K562 (cell line): ENCODE data around the gene COX18. TPM values are rescaled to one million over a fixed set of nuclear protein-coding genes. Genes with fewer than 3 reads are reported as not detected.

Source experiments
- ATAC-seq: fragments of 200-7000 bp; cut with Tn5 transposase; 3 replicates; pipeline ENCODE4 v1.9.1; 2020; ENCODE audit warnings: moderate library complexity
- BruUV-seq: library from RNA; stranded (reverse); fragments of 400-500 nt; replicated peaks from 2 replicates; lab custom pipeline; 2021; lab: Mats Ljungman, UMichigan
- CTCF ChIA-PET: fragments of 300-600 bp; formaldehyde crosslinking; extraction: SDS; loops from one replicate; lab custom pipeline; 2021; ENCODE audit warnings: low intra/inter-chr PET ratio; lab: Yijun Ruan, JAX
- POLR2A ChIA-PET: fragments of 300-600, 350-650 bp; sonication (Branson Sonifier 250); formaldehyde crosslinking; extraction: SDS; loops from one replicate; lab custom pipeline; 2021; ENCODE audit warnings: antibody characterized with exemption, inconsistent platforms; lab: Yijun Ruan, JAX
- DNase-seq, 4 experiments: peaks; one replicate each; pipeline versions ENCODE4 v3.0.0 to v3.0.0-alpha.2; 2011 to 2018; ENCODE audit warnings: low spot score in 3 of 4, mixed read lengths in 3 of 4; ENCODE audit errors: extremely low read depth in 1 of 4
- FAIRE-seq: peaks from 2 replicates; lab custom pipeline; 2011; peaks lifted over from hg19 to GRCh38; lab: Jason Lieb, UNC
- H2AFZ ChIP-seq: 2 replicates; pipeline ENCODE4 v1.6.0; 2011; ENCODE audit warnings: low read depth, low read length, control low read depth, inconsistent platforms
- H3K27ac ChIP-seq: fragments of 200-600 bp; 3 replicates; pipeline ENCODE4 v1.8.0; 2011; ENCODE audit warnings: low read depth, mild to moderate bottlenecking, control low read depth, inconsistent platforms, low read length, moderate library complexity, mixed read lengths; ENCODE audit errors: extremely low read depth
- H3K27me3 ChIP-seq, 2 experiments: fragments of 300-600 bp in 1 of 2; 2 replicates in 1 of 2; 3 replicates in 1 of 2; pipeline versions ENCODE4 v1.6.0 to v1.8.0; 2011; ENCODE audit warnings: inconsistent platforms in 2 of 2, low read length in 2 of 2, mild to moderate bottlenecking in 1 of 2, mixed read lengths in 1 of 2, moderate library complexity in 1 of 2; ENCODE audit not compliant: control insufficient read depth in 2 of 2, insufficient read depth in 2 of 2
- H3K36me3 ChIP-seq: fragments of 300-600 bp; 3 replicates; pipeline ENCODE4 v1.8.0; 2011; ENCODE audit warnings: mild to moderate bottlenecking, low read length, inconsistent platforms; ENCODE audit not compliant: control insufficient read depth, insufficient read depth
- H3K4me1 ChIP-seq, 2 experiments: fragments of 200-600 bp in 1 of 2; replicated peaks in 1 of 2; 2 replicates in 1 of 2; 3 replicates in 1 of 2; pipeline versions ENCODE4 v1.5.1 to v1.8.0; 2011; ENCODE audit warnings: inconsistent platforms in 2 of 2, low read length in 2 of 2, mild to moderate bottlenecking in 1 of 2, mixed read lengths in 1 of 2, moderate library complexity in 1 of 2; ENCODE audit not compliant: control insufficient read depth in 2 of 2, insufficient read depth in 2 of 2
- H3K4me2 ChIP-seq: 2 replicates; pipeline ENCODE4 v1.6.1; 2011; ENCODE audit warnings: low read length, control low read depth, inconsistent platforms, mixed read lengths; ENCODE audit not compliant: insufficient read depth
- H3K4me3 ChIP-seq: fragments of 200-600 bp; sonication (generic), shearing (Covaris generic); 2 replicates; pipeline ENCODE4 v1.5.1; 2016; ENCODE audit warnings: control low read depth, inconsistent platforms
- H3K79me2 ChIP-seq: fragments of 200-600 bp; 3 replicates; pipeline ENCODE4 v1.8.0; 2011; ENCODE audit warnings: low read length, inconsistent platforms; ENCODE audit not compliant: control insufficient read depth, insufficient read depth
- H3K9ac ChIP-seq, 2 experiments: 2 replicates each; pipeline versions ENCODE4 v1.6.0 to v1.6.1; 2011; ENCODE audit warnings: low read depth in 2 of 2, low read length in 2 of 2, control low read depth in 1 of 2, inconsistent platforms in 1 of 2, mild to moderate bottlenecking in 1 of 2, mixed read lengths in 1 of 2; ENCODE audit not compliant: insufficient read depth in 1 of 2
- H3K9me1 ChIP-seq: one replicate; pipeline ENCODE4 v1.6.0; 2011; ENCODE audit warnings: inconsistent platforms, mild to moderate bottlenecking, low read length, moderate library complexity; ENCODE audit not compliant: control insufficient read depth, insufficient read depth
- H3K9me3 ChIP-seq: replicated peaks from 2 replicates; pipeline ENCODE4 v1.5.1; 2011; ENCODE audit warnings: low read depth, low read length, inconsistent platforms; ENCODE audit not compliant: control insufficient read depth, insufficient read depth
- H4K20me1 ChIP-seq: replicated peaks from 2 replicates; pipeline ENCODE4 v1.6.1; 2011; ENCODE audit warnings: low read length, inconsistent platforms, mixed read lengths; ENCODE audit not compliant: control insufficient read depth, insufficient read depth
- BRD4 ChIP-seq: fragments of 200-600 bp; sonication (generic); IDR thresholded peaks from 2 replicates; pipeline ENCODE4 v1.6.1; 2017; ENCODE audit warnings: inconsistent platforms
- C11orf30 ChIP-seq: fragments of 450-650 bp; IDR thresholded peaks from 2 replicates; pipeline ENCODE4 v1.6.1; 2016; ENCODE audit warnings: low read depth, mild to moderate bottlenecking
- CBX2 ChIP-seq: fragments of 200-600 bp; sonication (generic); IDR thresholded peaks from one replicate; pipeline ENCODE4 v1.6.1; 2012; ENCODE audit warnings: mild to moderate bottlenecking, low read length, inconsistent platforms; ENCODE audit not compliant: insufficient read depth, poor library complexity, severe bottlenecking
- DACH1 ChIP-seq: fragments of 450-650 bp; IDR thresholded peaks from 2 replicates; pipeline ENCODE4 v1.6.1; 2018; ENCODE audit not compliant: partially characterized antibody
- ETV1 ChIP-seq: fragments of 450-650 bp; conservative IDR thresholded peaks from 2 replicates; pipeline ENCODE4 v1.6.1; 2016; ENCODE audit warnings: missing genetic modification characterization, control low read depth, low read depth, missing compliant biosample characterization
- HMGN3 ChIP-seq: IDR thresholded peaks from 2 replicates; pipeline ENCODE4 v1.6.1; 2011; ENCODE audit warnings: borderline replicate concordance, low read depth, mild to moderate bottlenecking, mixed read lengths, low read length; ENCODE audit not compliant: insufficient read length; ENCODE audit errors: extremely low read depth
- NFIX ChIP-seq: fragments of 250-450 bp; sonication (Bioruptor Pico); IDR thresholded peaks from 2 replicates; pipeline ENCODE4 v1.4.0; 2020; ENCODE audit warnings: low read depth, mild to moderate bottlenecking, moderate library complexity
- NR2C2 ChIP-seq, 2 experiments: fragments of 200-800 bp in 1 of 2; sonication (Bioruptor generic) in 1 of 2; sonication (generic) in 1 of 2; formaldehyde crosslinking in 1 of 2; IDR thresholded peaks; 2 replicates each; pipeline versions ENCODE4 v1.6.1 to v1.8.0; 2016 to 2022; ENCODE audit warnings: mild to moderate bottlenecking in 1 of 2, missing compliant biosample characterization in 1 of 2, missing genetic modification characterization in 1 of 2, missing genetic modification reagents in 1 of 2
- SAFB2 ChIP-seq: fragments of 200-400 bp; formaldehyde crosslinking; IDR thresholded peaks from 2 replicates; pipeline ENCODE4 v1.6.1; 2018; ENCODE audit warnings: borderline replicate concordance, low read length, low read depth, moderate library complexity; ENCODE audit not compliant: severe bottlenecking
- SIN3A ChIP-seq, 2 experiments: fragments of 150-350 bp in 1 of 2; IDR thresholded peaks; 2 replicates each; pipeline ENCODE4 v1.6.1; 2011 to 2016; ENCODE audit warnings: borderline replicate concordance in 2 of 2, low read depth in 2 of 2, low read length in 2 of 2, mild to moderate bottlenecking in 2 of 2, moderate library complexity in 2 of 2; ENCODE audit not compliant: control insufficient read depth in 1 of 2
- ZFP36 ChIP-seq: fragments of 150-350 bp; IDR thresholded peaks from 2 replicates; pipeline ENCODE4 v1.6.1; 2018; ENCODE audit warnings: low read length, low read depth; ENCODE audit not compliant: partially characterized antibody
- ZNF197 ChIP-seq: fragments of 200-800 bp; sonication (Bioruptor generic); IDR thresholded peaks from 2 replicates; pipeline ENCODE4 v1.6.1; 2016; ENCODE audit warnings: low read depth, missing genetic modification characterization, missing compliant biosample characterization
- ZNF24 ChIP-seq: fragments of 450-650 bp; IDR thresholded peaks from 2 replicates; pipeline ENCODE4 v1.6.1; 2016
- ZNF311 ChIP-seq: fragments of 250-450 bp; sonication (Bioruptor Pico); IDR thresholded peaks from 2 replicates; pipeline ENCODE4 v1.4.0; 2020; ENCODE audit warnings: mild to moderate bottlenecking, moderate library complexity
- WGBS: fragments of 100-300 bp; shearing (Covaris generic); methylation state at CpG from one replicate; pipeline ENCODE4 v1.1.6; 2016; ENCODE audit warnings: low coverage, mixed read lengths; ENCODE audit not compliant: insufficient coverage; ENCODE audit errors: missing lambda C conversion rate; 5-methylcytosine and 5-hydroxymethylcytosine counted together
- in situ Hi-C: fragments of 300-500 bp; cut with MboI; formaldehyde crosslinking; loops from 4 replicates; pipeline ENCODE4 v1.15.0; 2018; ENCODE audit warnings: inconsistent platforms, mixed read lengths
- intact Hi-C: fragments of 100-400 bp; cut with micrococcal nuclease; formaldehyde crosslinking; loops from 2 replicates; pipeline ENCODE4 v1.14.2; 2022
- polyA plus RNA-seq, 8 experiments: library from polyadenylated mRNA; depleted of rRNA in 4 of 8; stranded (reverse) in 5 of 8; unstranded in 3 of 8; fragments of >200 nt; fragmentation: Nextera tagmentation in 2 of 8; fragmentation: Illumina TruSeq in 1 of 8; extraction: Ambion mirVana in 2 of 8; extraction: Trizol in 1 of 8; gene quantifications; 2 replicates each; pipeline versions ENCODE4 v1.2.1 to v1.2.3, GENCODE V29; 2011 to 2014; ENCODE audit warnings: inconsistent platforms in 1 of 8, missing spikeins in 1 of 8
- total RNA-seq, 7 experiments: library from RNA; depleted of rRNA in 6 of 7; stranded (reverse); fragments of >200 nt in 6 of 7; fragmentation: Illumina TruSeq in 2 of 7; extraction: Trizol in 2 of 7; gene quantifications; 2 replicates each; pipeline versions ENCODE4 v1.2.1 to v1.2.3, GENCODE V29; 2011 to 2021; ENCODE audit warnings: low replicate concordance in 1 of 7
- TF ChIP-seq, protein P1 (sequence below): fragments of 450-650 bp; formaldehyde crosslinking; IDR thresholded peaks from 2 replicates; pipeline ENCODE4 v1.4.0; 2020; ENCODE audit warnings: mild to moderate bottlenecking, moderate library complexity
- TF ChIP-seq, protein P2 (sequence below), 2 experiments: IDR thresholded peaks; 2 replicates each; pipeline ENCODE4 v1.6.1; 2011; ENCODE audit warnings: borderline replicate concordance in 1 of 2, control low read depth in 1 of 2, low read depth in 1 of 2, low read length in 1 of 2, mild to moderate bottlenecking in 1 of 2, mixed read lengths in 1 of 2, moderate library complexity in 1 of 2; ENCODE audit not compliant: insufficient read depth in 1 of 2, insufficient read length in 1 of 2, poor library complexity in 1 of 2, severe bottlenecking in 1 of 2; ENCODE audit errors: extremely low read depth in 1 of 2

The COX18 gene
- total and polyA plus RNA-seq, 9 of the 15 experiments (the other 6 are each of a cell fraction or from before 2014, with no cell fraction given): 7.0 to 21.3 (median 14.7) TPM

DNA sequence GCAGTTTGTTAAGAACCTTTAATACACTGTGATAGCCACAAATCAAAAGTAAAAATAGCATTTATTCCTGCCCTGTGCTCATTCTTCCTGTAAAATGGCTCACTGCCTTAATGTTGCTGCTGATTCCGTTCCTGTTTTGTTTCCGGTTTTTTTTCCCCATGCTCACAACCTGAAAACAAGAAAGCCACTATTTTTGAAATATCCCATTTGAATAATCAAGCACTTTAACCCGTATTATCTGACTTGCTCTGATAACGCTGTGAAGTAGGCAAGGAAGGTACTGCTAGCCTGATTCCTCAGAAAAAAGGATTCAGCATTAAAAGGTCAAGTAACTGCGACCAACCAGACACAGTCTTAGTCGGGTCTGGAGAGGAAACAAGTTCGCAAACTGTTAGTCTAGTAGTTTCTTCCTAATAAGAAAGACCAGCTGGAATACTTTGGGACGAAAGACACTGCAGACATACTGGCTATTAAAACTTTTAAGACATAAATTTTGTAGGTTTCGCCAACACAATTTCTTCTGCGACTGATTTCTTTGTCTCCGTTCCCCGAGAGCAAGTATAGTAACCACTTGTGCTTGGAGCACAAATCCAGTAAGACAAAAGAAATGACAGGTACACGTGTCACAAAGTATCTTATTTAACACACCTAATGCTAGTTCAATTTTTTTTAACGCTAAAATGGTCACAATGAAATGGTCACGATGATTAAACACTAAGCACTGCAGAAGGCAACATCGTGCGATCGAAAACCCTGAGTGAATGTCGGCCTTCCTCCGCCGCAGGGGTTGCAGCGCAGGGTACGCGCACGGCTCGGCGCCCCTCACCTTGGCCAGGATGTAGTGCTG is 802 bp downstream of the COX18 start:
- peak; percentile 55 for FAIRE-seq
- TF ChIP-seq SIN3A (IDR thresholded peaks at IDR 0.05; ENCODE audit: borderline replicate concordance in 2 of 2, control insufficient read depth in 1 of 2, low read depth in 2 of 2, low read length in 2 of 2): peak in 1 of 2 experiments; percentile 19; a peak in 1 of 4 replicates
- TF ChIP-seq, protein P1, sequence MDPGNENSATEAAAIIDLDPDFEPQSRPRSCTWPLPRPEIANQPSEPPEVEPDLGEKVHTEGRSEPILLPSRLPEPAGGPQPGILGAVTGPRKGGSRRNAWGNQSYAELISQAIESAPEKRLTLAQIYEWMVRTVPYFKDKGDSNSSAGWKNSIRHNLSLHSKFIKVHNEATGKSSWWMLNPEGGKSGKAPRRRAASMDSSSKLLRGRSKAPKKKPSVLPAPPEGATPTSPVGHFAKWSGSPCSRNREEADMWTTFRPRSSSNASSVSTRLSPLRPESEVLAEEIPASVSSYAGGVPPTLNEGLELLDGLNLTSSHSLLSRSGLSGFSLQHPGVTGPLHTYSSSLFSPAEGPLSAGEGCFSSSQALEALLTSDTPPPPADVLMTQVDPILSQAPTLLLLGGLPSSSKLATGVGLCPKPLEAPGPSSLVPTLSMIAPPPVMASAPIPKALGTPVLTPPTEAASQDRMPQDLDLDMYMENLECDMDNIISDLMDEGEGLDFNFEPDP: 0 out of 2 replicates have a peak, but pooled peaks have one; percentile 10
- 0 out of 2 replicates have a peak, but pooled peaks have one; percentile 18 for TF ChIP-seq ZNF197 (CRISPR knock-in tag)
- 0 out of 2 replicates have a peak, but pooled peaks have one; percentile 30 for TF ChIP-seq ZNF24
- peak; percentile 72; the same call in 1 of the 2 replicates for TF ChIP-seq BRD4
- no peak for TF ChIP-seq HMGN3
- peak; percentile 49; the same call in 1 of the 2 replicates for TF ChIP-seq ETV1
- TF ChIP-seq NFIX (CRISPR knock-in tag): no peak
- TF ChIP-seq ZNF311: no peak
- TF ChIP-seq, protein P2, sequence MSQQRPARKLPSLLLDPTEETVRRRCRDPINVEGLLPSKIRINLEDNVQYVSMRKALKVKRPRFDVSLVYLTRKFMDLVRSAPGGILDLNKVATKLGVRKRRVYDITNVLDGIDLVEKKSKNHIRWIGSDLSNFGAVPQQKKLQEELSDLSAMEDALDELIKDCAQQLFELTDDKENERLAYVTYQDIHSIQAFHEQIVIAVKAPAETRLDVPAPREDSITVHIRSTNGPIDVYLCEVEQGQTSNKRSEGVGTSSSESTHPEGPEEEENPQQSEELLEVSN (IDR thresholded peaks at IDR 0.05; ENCODE audit: borderline replicate concordance in 1 of 2, extremely low read depth in 1 of 2, insufficient read depth in 1 of 2, insufficient read length in 1 of 2, low read depth in 1 of 2, low read length in 1 of 2, poor library complexity in 1 of 2, severe bottlenecking in 1 of 2): peak in 1 of 2 experiments; percentile 42
- no peak for TF ChIP-seq SAFB2
- no peak for TF ChIP-seq NR2C2 (CRISPR knock-in tag; IDR thresholded peaks at IDR 0.05)
- TF ChIP-seq NR2C2 (tag; IDR thresholded peaks at IDR 0.05): peak; percentile 39
- TF ChIP-seq ZFP36: no peak
- TF ChIP-seq CBX2: no peak
- TF ChIP-seq C11orf30: peak; percentile 12; the same call in 1 of the 2 replicates
- TF ChIP-seq DACH1: peak; percentile 23

More for the DNA sequence above, 802 bp downstream of the COX18 start:
- peak overlapping the region; percentile 85 for H2AFZ ChIP-seq
- 2% methylated on average over 27 of the region's 27 CpGs for WGBS
- in situ Hi-C loops: no loop called here
- no peaks in the 10 kb centered on the region for H4K20me1 ChIP-seq
- ATAC-seq (peak; percentile 44), DNase-seq (peak in 3 of 4 experiments; percentile 12 to 62 (median 27))
- POLR2A ChIA-PET: interaction anchor here (0.7 kb wide), 1 partner anchor 881 kb away, joined by 3 read pairs; no protein-coding TSS in a partner anchor
- BruUV-seq: TSS peak; percentile 77
- peaks cover 24% of the 10 kb centered on the region for H3K79me2 ChIP-seq
- H3K9me1 ChIP-seq: no peaks in the 10 kb centered on the region
- peak overlapping the region; percentile 65 for H3K4me3 ChIP-seq
- H3K4me1 ChIP-seq: peaks cover 5 to 23% of the 10 kb centered on the region in 2 experiments; a peak in 4 of 5 replicates
- H3K9me3 ChIP-seq: no peaks in the 10 kb centered on the region
- H3K27me3 ChIP-seq: no peaks in the 10 kb centered on the region
- H3K36me3 ChIP-seq: peaks cover 36% of the 10 kb centered on the region; the same call in 2 of the 3 replicates
- peak overlapping the region; percentile 86 for H3K4me2 ChIP-seq
- peak overlapping the region; percentile 91 for H3K27ac ChIP-seq
- CTCF ChIA-PET: no interaction called here
- intact Hi-C loops: loop anchor here (2.0 kb wide), 1 partner anchor 190 kb away; the partner anchor contains the start of gene ANKRD17
- H3K9ac ChIP-seq: peak overlapping the region; percentile 88 to 100
